ENCODE data around the gene AKT2.

- TF ChIP-seq CTCF (IDR thresholded peaks at IDR 0.05) = no peak
- no peak for TF ChIP-seq POLR2A (IDR thresholded peaks at IDR 0.05)
Measured at GRCh38 chr19:40249781-40250180, 35.4 kb downstream of the AKT2 start.

All from body of pancreas (tissue), 4 donors.